OCI-LY1 (cell line): ENCODE data around the gene HOXD13.

ENCODE experiments used
- H2AFZ ChIP-seq: fragments of 200-600 bp; sonication (generic), shearing (Covaris generic); 2 replicates; pipeline ENCODE4 v1.6.0; 2014; ENCODE audit warnings: antibody characterized with exemption, mild to moderate bottlenecking, low read length
- H3F3A ChIP-seq: fragments of 200-600 bp; sonication (generic), shearing (Covaris generic); 2 replicates; pipeline ENCODE4 v1.6.0; 2014; ENCODE audit warnings: mild to moderate bottlenecking, antibody characterized with exemption, low read length, moderate library complexity; ENCODE audit not compliant: insufficient read depth
- H3K27ac ChIP-seq: fragments of 200-600 bp; sonication (generic); 2 replicates; pipeline ENCODE4 v1.5.1; 2014; ENCODE audit warnings: low read length, mixed run types, mild to moderate bottlenecking, low read depth; ENCODE audit not compliant: poor library complexity, severe bottlenecking
- H3K27me3 ChIP-seq: fragments of 200-600 bp; sonication (generic); 2 replicates; pipeline ENCODE4 v1.6.0; 2014; ENCODE audit warnings: antibody characterized with exemption, mild to moderate bottlenecking, low read length, moderate library complexity; ENCODE audit not compliant: insufficient read depth
- H3K36me3 ChIP-seq: fragments of 200-600 bp; sonication (generic); 2 replicates; pipeline ENCODE4 v1.6.1; 2014; ENCODE audit warnings: mild to moderate bottlenecking, antibody characterized with exemption, low read length, moderate library complexity, mixed read lengths; ENCODE audit not compliant: insufficient read depth
- H3K4me1 ChIP-seq: fragments of 200-600 bp; sonication (generic); 2 replicates; pipeline ENCODE4 v1.5.1; 2014; ENCODE audit warnings: mild to moderate bottlenecking, low read length, moderate library complexity; ENCODE audit not compliant: insufficient read depth, severe bottlenecking
- H3K4me2 ChIP-seq: fragments of 200-600 bp; sonication (generic), shearing (Covaris generic); 2 replicates; pipeline ENCODE4 v1.6.1; 2014; ENCODE audit warnings: low read length
- H3K4me3 ChIP-seq: fragments of 200-600 bp; sonication (generic); 2 replicates; pipeline ENCODE4 v1.5.1; 2014; ENCODE audit warnings: low read length, low read depth, mild to moderate bottlenecking, mixed read lengths; ENCODE audit not compliant: poor library complexity, severe bottlenecking
- H3K79me2 ChIP-seq: fragments of 200-600 bp; shearing (Covaris generic); 2 replicates; pipeline ENCODE4 v1.6.1; 2016; ENCODE audit warnings: mixed run types, low read length, mixed read lengths; ENCODE audit not compliant: insufficient read depth
- H3K9ac ChIP-seq: fragments of 200-600 bp; sonication (generic), shearing (Covaris generic); 2 replicates; pipeline ENCODE4 v1.6.1; 2014; ENCODE audit warnings: mild to moderate bottlenecking, low read length, mixed read lengths
- H3K9me2 ChIP-seq: fragments of 200-600 bp; sonication (generic), shearing (Covaris generic); 2 replicates; pipeline ENCODE4 v1.6.1; 2014; ENCODE audit warnings: low read depth, mild to moderate bottlenecking, low read length, mixed read lengths
- H3K9me3 ChIP-seq: fragments of 200-600 bp; shearing (Covaris generic); 2 replicates; pipeline ENCODE4 v1.6.1; 2014; ENCODE audit warnings: low read length, mixed read lengths
- H4K20me1 ChIP-seq: fragments of 200-600 bp; sonication (generic), shearing (Covaris generic); 2 replicates; pipeline ENCODE4 v1.6.0; 2016; ENCODE audit warnings: mild to moderate bottlenecking, low read length; ENCODE audit not compliant: insufficient read depth
- CTCF ChIP-seq: fragments of 200-600 bp; sonication (generic), shearing (Covaris generic); IDR thresholded peaks from 2 replicates; pipeline ENCODE4 v1.5.1; 2017; ENCODE audit warnings: mild to moderate bottlenecking, antibody characterized with exemption, low read length, moderate library complexity, mixed read lengths
- EZH2 ChIP-seq: fragments of 200-600 bp; sonication (generic), shearing (Covaris generic); IDR thresholded peaks from 2 replicates; pipeline ENCODE4 v1.8.0; 2017; ENCODE audit warnings: borderline replicate concordance, mixed run types, mild to moderate bottlenecking, antibody characterized with exemption, low read length, moderate library complexity, mixed read lengths

Gene HOXD13

GRCh38 chr2:176071330-176072291 lies 20.9 kb upstream of the HOXD13 start:
- no peak overlapping the region for H3K4me2 ChIP-seq
- TF ChIP-seq EZH2: no peak
- no peak for TF ChIP-seq CTCF
- H4K20me1 ChIP-seq: no peaks in the 10 kb centered on the region
- H3K4me1 ChIP-seq: no peaks in the 10 kb centered on the region
- H2AFZ ChIP-seq: no peak overlapping the region
- no peaks in the 10 kb centered on the region for H3K9me2 ChIP-seq
- no peaks in the 10 kb centered on the region for H3K9me3 ChIP-seq
- H3K27ac ChIP-seq: no peak overlapping the region
- H3K4me3 ChIP-seq: no peak overlapping the region
- no peak overlapping the region for H3K9ac ChIP-seq
- no peaks in the 10 kb centered on the region for H3K27me3 ChIP-seq
- no peaks in the 10 kb centered on the region for H3K36me3 ChIP-seq
- no peaks in the 10 kb centered on the region for H3F3A ChIP-seq
- no peaks in the 10 kb centered on the region for H3K79me2 ChIP-seq

- H3K27me3 ChIP-seq: no peaks in the 10 kb centered on the region
Measured at GRCh38 chr2:176072292-176072669, 20.2 kb upstream of the HOXD13 start.

More at GRCh38 chr2:176072292-176072669, 20.2 kb upstream of the HOXD13 start:
- Histone ChIP-seq H3F3A (no peaks in the 10 kb centered on the region), H3K9me3 (no peaks in the 10 kb centered on the region), H3K4me2 (no peak overlapping the region), H2AFZ (no peak overlapping the region), H3K9ac (no peak overlapping the region), H4K20me1 (no peaks in the 10 kb centered on the region), H3K36me3 (no peaks in the 10 kb centered on the region), H3K4me1 (no peaks in the 10 kb centered on the region), H3K4me3 (no peak overlapping the region), H3K9me2 (no peaks in the 10 kb centered on the region), H3K27ac (no peak overlapping the region), H3K79me2 (no peaks in the 10 kb centered on the region)
- no peak for TF ChIP-seq EZH2
- TF ChIP-seq CTCF: no peak
